SKM-1 treated with dmso at 0.1 percent for 144 hours (cell line): ENCODE measurements around the gene DMXL1.
"Not testable (repeated sequence)": the region's sequence is repeated elsewhere in the genome, so short reads cannot be mapped to it uniquely, and the experiment has no call there.

Experiments used
- DNase-seq: peaks from one replicate; lab custom pipeline; 2025; ENCODE audit not compliant: unreplicated experiment; lab: John Stamatoyannopoulos, UW

Gene DMXL1

DNA sequence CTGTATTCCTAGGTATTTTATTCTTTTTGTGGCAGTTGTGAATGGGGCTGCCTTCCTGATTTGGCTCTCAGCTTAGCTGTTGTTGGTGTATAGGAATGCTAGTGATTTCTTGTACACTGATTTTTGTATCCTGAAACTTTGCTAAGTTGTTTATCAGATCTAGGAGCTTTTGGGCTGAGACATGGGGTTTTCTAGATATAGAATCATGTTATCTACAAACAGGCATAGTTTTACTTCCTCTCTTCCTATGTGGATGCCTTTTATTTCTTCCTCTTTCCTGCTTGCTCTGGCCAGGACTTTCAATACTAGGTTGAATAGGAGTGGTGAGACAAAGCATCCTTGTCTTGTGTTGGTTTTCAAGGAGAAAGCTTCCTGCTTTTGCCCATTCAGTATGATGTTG, 129.9 kb downstream of the DMXL1 start:
- no peak for DNase-seq

DNA sequence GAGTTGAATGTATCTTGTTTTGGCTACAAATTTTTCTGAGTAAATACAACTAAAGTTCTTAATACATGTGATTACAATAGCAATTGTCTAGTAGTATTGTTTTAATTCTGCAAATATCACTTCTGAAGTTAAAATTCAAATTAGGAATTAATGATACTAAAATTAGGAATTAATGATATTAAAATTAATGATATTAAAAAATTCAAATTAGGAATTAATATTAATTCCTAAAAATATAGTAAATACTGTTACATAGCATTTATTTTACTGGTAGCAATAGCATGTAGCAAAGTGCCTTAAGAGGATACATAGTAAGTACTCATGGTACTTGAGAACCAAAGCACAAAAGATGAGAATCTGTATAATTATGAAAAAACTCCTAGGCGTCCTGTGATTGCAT, 136.2 kb downstream of the DMXL1 start:
- no peak for DNase-seq

DNA sequence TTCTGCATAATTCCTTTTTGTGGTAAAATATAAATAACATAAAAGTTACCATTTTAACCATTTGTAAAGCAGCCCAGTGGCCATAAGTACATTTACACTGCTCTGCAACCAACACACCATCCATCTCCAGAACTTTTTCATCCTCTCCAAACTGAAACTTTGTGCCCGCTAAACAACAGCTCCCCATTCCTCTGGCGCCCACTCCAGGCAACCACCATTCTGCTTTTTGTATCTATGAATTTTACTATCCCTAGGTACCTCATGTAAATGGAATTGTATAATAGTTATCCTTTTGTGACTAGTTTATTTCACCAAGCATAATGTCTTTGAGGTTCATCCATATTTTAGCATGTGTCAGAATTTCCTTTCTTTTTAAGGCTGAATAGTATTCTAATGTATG, 141.1 kb downstream of the DMXL1 start:
- no peak for DNase-seq

DNA sequence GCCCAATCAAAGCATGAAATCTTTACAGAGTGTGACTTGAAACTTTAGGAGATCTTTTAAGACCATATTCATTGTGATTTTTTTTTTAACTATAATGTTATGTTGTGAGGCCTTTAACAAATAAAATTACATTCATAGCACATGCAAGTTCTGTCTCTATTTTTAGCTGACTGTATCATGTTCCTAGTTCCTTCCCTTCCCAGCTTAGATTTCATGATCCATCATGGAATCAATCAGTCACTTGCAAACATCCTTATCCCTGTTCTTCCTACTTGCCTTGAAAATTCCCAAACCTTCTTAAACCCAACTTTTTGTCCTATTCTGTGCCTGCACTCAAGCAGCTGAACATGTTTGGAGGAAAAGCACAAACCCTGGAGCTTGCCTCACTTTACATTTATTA, 141.8 kb downstream of the DMXL1 start:
- DNase-seq = no peak

DNA sequence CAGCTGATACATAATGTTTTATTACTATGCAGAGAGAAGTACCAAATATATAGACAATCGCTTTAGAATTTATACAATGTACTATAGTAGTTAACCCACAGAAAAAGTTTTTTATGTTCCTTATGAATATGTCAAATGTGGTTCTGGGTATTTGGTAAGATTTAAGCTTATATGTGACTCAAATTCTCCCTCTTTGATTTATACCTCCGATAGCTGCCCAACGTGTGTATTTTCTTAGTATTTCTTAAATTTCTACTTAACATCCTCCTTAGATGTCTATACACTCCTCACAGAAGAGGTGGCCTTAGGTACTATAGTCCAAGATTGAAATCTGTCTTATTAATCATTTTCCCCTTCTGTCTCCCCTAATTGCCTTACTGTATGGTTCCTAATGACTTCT, 146.3 kb downstream of the DMXL1 start:
- DNase-seq = no peak

DNA sequence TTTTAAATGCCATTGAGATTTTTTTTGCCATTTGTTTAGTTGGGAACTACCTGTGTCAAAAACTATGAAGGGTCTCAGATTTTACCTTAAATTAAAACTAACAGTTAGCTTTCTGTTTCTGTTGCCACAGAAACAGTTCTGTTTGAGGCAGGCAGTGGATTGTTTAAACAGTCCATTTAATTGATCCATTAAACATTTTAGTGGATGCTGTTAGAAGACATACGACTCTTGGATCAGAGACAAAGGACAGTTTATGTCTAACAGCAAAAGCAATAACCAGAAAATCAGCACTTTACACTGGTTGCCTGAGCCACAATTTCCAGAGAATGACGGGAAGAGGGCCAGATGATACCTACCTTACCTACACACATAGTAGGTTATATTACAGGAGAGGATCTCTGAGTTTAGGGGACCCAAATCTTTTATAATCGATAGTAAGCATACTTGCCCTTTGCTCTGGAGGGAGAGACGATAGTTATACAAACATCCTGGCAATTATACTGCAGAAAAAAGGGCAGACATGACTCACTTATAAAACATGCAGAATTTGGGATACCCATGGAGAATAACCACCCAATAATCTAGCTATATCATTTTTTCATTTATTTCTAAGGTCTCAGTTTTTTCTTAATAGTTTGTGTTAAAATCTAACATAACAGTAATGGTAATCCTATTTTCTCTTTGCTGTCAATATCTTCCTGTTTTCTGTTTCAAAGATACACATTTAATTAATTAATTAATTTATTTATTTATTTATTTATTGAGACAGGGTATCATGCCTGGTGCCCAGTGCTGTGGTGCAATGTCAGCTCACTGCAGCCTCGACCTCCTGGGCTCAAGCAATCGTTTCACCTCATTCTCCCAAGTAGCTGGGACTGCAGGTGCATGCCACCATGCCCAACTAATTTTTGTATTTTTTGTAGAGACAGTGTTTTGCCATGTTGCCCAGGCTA, 148.2 kb downstream of the DMXL1 start:
- DNase-seq = no peak

DNA sequence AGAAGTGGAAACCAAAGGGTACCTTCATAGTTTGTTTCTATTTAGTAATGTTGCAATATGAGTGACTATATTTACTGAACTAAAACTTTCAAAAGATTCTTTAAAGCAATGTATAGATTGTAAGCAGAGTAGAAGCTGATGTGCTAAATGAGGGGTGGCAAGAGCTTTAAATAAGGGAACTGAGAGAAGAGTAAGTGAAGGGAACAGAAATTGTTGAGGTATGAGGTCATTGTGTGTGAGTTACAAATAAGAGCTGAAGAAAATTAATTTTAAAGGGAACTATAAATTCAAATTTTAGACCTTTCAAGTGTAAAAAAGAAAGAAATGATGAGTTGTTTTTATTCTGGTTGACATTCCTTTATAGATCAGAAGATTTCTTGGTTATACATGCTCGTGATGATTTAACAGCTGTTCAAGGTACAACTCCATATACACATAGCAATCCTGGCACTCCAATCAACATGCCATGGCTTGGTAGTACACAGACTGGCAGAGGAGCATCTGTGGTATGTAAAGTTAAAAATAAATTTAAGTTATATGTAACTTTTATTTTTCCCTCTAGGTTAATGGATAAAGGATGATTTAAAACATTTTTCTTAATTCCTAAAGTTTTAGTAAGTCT, 149.8 kb downstream of the DMXL1 start:
- no peak for DNase-seq

DNA sequence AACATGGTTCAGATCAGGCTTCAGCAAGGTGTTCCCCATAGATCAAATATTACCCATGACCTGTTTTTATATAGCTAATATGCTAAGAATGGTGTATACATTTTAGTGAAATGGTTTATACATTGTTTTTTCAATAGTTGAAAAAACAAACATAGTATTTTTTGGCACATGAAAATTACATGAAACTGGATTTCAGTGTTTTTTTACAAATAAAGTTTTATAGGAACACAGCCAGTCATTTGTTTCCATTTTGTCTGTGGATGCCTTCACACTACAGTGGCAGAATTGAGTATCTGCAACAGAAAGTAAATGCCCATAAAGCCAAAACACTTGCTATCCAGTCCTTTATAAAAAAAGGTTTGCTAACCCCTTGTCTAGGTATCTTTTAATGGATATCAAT, 150.4 kb downstream of the DMXL1 start:
- DNase-seq = no peak

DNA sequence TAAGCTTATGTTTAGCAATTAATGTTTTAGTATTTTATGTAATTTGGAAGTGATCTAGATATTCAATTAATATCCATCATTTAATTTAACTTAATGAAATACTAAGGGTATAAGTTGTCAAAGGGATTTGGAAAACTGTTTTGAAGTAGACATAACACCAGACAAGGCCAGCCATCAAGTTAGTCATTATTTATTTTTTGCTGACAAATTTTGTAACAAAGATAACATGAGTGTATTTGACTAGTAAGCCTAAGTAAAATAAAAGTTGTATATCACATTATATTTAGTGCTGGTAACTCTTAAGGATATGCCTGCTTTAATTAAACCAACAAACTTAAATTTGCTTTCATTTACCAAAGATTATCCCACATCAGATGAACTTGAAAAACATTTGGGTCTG, 159.1 kb downstream of the DMXL1 start:
- no peak for DNase-seq

DNA sequence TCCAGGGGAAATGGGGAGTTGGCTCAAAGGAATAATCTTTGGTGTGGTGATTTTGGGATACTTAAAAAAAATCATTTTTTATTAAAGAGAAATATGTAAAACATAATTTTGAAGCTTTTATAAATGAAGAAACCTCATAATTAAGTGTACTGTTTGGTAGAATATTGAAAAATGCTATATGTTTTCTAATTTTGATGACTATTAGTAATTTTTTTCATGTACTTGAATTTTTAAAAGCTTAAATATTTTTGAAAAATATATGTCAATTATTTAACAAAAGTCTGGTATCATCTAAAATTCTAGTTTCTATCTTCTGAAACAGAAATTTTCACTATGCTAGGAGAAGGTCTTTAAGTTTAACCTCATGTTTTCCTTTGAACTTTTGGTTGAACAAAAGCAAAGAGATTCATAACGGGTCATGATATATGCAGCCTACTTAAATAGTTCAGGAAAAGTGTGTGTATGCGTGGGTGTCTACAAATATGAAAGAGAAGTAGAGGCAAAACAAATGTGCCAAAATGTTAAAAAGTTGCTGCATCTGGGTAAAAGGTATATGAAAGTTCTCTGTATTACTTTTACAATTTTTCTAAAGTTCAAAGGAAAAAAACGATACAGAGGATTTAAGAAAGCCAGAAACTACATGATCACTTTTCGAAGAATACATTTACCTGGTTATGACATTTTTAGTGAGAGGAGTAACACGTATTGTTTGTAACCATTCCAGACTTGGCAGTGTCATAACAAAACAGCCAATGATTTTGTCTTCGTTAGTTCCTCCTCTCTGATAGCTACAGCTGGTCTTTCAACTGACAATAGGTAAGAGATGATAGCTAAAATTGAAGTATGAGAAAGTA, 167.6 kb downstream of the DMXL1 start:
- DNase-seq = no peak

DNA sequence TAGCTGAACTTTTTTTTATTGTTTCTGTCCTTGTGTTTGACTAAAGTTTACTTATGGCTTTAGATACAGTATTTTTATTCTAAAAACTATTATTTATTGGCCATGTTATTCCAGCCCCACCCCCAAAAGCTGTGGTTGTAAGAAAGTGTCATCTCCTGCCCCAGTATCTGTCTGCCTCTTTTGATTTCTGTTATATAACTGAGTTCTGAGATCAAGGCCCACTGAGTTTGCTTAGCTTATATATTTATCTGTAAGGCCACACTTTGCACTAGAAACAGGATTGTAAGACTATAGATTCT, 168.2 kb downstream of the DMXL1 start:
- DNase-seq = no peak

DNA sequence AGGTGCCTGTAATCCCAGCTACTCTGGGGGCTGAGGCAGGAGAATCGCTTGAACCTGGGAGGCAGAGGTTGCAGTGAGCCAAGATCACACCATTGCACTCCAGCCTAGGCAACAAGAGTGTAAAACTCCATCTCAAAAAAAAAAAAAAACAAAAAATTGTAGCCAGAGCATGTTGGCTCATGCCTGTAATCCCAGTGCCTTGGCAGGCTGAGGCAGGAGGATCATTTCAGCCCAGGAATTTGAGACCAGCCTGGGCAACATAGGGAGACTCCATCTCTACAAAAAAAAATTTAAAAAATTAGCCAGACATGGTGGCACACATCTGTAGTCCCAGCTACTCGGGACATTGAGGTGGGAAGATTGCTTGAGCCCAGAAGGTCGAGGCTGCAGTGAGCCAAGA, 168.9 kb downstream of the DMXL1 start:
- DNase-seq = not testable (repeated sequence)

DNA sequence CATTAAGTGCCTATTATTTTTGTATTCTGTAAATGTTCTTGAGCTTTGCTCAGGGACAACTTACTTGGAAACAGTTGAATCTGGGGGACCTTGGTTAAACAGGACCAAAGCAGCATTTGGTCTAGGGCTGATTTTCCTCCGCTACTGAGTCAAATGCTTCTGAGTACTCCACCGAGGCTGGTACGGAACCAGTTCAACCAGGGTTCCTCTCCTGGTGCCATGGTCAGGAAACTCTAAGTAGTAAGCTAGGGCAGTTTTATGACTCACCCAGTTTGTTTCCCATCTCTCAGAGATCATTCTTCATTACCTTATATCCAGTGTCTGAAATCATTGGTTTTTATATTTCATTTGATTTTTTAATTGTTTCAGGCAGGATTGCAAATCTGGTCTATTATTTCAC, 173.0 kb downstream of the DMXL1 start:
- DNase-seq = no peak

DNA sequence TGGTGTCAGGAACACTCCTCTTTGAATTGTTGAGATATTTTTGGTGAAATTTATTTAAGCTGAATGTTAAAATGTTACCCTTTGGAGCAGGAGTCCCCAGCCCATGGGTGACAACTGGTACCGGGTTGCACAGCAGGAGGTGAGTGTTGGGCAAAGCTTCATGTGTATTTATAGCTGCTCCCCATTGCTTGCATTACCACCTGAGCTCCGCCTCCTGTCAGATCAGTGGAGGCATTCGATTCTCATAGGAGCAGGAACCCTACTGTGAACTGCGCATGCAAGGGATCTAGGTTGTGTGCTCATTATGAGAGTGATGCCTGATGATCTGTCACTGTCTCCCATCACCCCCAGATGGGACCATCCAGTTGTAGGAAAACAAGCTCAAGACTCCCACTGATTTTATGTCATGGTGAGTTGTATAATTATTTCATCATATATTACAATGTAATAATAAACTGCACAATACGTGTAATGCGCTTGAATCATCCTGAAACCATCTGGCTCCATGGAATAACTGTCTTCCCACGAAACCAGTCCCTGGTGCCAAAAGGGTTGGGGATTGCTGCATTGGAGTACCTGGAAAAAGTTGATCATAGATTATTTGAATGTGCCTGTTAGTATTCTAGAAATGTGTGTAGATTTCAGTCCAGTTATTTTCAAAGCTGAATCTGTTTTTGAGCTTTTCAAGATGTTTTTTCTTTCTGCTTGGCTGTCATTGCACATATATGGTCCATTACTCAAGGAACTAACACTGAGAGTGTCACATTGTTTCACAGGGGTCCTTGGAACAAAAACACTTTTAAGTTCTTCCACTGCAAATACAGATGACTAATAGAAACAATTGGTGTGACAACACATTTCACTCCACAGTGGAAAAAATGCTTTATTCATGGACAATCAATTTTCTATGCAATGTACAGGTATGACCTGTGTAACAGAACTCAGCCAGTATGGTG, 180.3 kb downstream of the DMXL1 start:
- DNase-seq = no peak

DNA sequence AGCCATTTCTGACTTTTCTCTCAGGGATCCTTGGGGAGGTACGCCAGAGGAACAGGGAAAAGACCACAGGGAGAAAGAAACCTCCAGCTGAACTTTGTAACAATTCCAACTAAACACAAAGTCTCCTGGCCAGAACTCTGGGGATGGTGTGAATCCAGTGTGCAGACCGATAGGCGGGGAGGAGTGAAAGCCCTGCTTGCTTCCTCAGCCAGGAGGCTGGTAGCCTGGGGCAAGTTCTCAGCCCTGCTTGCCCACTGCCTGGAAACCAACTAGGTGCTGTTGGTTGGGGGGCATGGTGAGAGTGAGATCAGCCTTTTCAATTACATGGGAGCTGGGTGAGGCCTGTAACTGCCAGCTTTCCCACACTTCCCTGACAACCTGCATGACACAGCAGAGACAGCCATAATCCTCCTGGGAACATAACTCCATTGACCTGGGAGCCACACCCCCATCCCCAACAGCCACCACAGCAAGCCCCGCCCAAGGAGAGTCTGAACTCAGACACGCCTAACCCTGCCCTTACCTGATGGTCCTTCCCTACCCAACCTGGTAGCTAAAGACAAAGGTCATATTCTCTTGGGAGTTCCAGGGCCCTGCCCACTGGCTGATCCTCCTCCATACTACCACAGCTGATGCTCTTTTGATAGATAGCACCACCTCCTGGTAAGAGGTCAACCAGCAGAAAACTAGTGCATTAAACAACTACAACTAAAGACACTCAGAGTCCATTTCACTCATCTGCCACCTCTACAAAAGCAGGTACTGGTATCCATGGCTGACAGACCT, 184.9 kb downstream of the DMXL1 start:
- no peak for DNase-seq

DNA sequence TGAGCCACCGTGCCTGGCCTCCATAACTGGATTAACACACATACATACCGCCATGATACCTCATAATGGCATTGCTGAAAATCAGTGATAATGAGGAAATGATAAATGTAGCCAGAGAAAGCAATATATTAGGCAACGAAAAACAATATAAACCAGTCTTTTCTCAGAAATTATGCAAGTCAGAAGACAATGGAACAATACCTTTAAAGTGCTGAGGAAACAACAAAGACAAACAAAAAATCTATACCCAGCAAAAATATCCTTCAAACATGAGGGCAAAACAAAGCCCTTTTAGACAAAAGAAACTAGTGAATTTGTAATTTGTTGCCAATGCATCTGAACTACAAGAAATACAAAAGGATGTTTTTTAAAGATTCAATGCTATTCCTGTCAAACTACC, 186.7 kb downstream of the DMXL1 start:
- DNase-seq = no peak

DNA sequence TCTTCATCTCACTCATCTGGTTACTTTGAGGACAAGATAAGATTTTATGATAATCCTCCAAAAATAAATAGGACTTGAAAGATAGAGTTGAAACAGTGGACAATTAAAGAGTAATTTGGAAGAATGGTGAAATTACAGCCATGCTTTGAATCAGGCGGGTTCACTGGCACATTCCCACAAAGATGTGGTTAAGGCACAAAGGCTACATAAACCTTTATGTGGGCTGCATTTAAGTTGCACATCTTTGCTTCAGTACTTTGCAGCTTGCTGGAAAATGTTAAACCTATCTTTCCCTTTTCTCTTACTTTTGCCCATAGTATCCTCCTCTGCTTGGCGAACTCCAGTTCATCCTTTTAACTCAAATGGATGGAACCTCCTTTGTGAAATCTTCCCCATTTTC, 192.8 kb downstream of the DMXL1 start:
- DNase-seq = no peak

DNA sequence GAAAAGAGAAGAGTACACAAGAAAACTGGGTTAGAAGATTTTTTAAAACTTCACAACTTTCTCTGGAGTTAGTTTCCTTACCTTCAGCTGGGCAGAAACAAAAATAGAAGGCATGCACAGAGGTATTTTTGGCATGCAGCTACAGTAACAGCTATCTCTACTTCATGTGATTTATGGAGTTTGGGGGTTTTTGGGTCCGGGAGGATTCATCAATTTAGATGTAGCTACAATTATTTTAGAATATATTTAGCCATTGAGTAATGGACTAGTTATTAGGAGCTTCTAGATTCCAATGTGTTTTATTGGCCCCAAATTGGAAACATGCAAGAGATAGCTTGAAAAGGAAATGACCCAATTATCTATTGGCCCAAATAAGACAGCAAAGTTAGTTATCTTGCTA, 193.3 kb downstream of the DMXL1 start:
- DNase-seq = no peak

DNA sequence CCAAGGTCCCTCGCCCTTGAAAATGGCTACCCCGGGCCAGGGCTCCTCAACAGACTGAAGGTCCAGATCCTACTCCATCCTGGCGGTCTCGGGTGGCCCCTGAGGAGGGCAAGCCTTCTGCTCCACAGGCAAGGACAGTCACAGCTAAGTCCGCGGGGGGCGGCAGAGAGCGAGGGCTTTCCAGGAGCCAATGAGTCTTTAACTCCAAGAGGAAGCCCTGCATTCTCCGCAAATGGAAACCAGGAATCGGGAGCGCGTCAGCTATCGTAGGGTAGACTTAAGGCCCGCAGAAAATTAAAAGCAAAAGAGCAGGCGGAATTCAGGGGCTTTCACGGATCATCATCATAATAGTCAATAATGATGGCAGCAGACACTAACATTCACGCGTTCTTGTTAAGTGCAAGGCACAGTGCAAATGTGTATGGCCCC, 197.1 kb downstream of the DMXL1 start:
- DNase-seq = peak; percentile 93
